ENCODE data around the gene RPL3.

RPL3 gene

GRCh38 chr22:39306456-39307361 lies 12.7 kb downstream of the RPL3 start:
- H2BK120ac ChIP-seq (ENCODE audit: insufficient read depth, low read length, poor library complexity), result no peak overlapping the region
- no peak overlapping the region for H3K14ac ChIP-seq (ENCODE audit: low read length)
- H3K79me1 ChIP-seq (ENCODE audit: low read length), result peaks cover 17% of the 10 kb centered on the region
- peak overlapping the region; percentile 25 for H2BK12ac ChIP-seq (ENCODE audit: low read length)
- H3K36me3 ChIP-seq (ENCODE audit: control insufficient read depth in 1 of 2, insufficient read depth in 2 of 2, low read length in 2 of 2), result peaks cover 3 to 4% of the 10 kb centered on the region in 2 experiments
- no peak overlapping the region for H2AFZ ChIP-seq (ENCODE audit: insufficient read depth, low read length, poor library complexity)
- peak; percentile 81 to 85 for DNase-seq
- peaks cover 7% of the 10 kb centered on the region for H3K9me3 ChIP-seq (ENCODE audit: insufficient read depth, low read depth, low read length)
- no peak overlapping the region for H3K9ac ChIP-seq (ENCODE audit: low read length)
- H2BK5ac ChIP-seq (ENCODE audit: low read depth, low read length, poor library complexity), result no peak overlapping the region
- no peaks in the 10 kb centered on the region for H3K79me2 ChIP-seq (ENCODE audit: control insufficient read depth, insufficient read depth, low read length, poor library complexity)
- H3K4me2 ChIP-seq (ENCODE audit: low read length), result no peak overlapping the region
- no CpG with 5 or more reads among the region's 14 CpGs for WGBS (ENCODE audit: extremely low coverage, insufficient coverage, insufficient read length)
- H3K27ac ChIP-seq (ENCODE audit: low read depth, low read length), result no peak overlapping the region
- no peak overlapping the region for H3K4ac ChIP-seq (ENCODE audit: low read depth, low read length)
- H4K91ac ChIP-seq (ENCODE audit: low read depth, low read length), result peak overlapping the region; percentile 4
- no peak overlapping the region for H3K4me3 ChIP-seq (ENCODE audit: low read depth, low read length)
- no peaks in the 10 kb centered on the region for H3K27me3 ChIP-seq (ENCODE audit: insufficient read depth, low read length)
- H3K18ac ChIP-seq (ENCODE audit: low read length), result no peak overlapping the region
- peaks cover 33 to 38% of the 10 kb centered on the region in 2 experiments for H3K4me1 ChIP-seq (ENCODE audit: control insufficient read depth in 1 of 2, insufficient read depth in 2 of 2, low read length in 2 of 2)
- no peak overlapping the region for H4K8ac ChIP-seq (ENCODE audit: low read depth, low read length)
- H2AK5ac ChIP-seq (ENCODE audit: low read length), result peak overlapping the region; percentile 19
- no peak overlapping the region for H3K23ac ChIP-seq (ENCODE audit: low read length)
- H4K12ac ChIP-seq (ENCODE audit: low read depth, low read length), result no peak overlapping the region

GRCh38 chr22:39303892-39304671 lies 15.3 kb downstream of the RPL3 start:
- H4K12ac ChIP-seq (ENCODE audit: low read depth, low read length), result no peak overlapping the region
- no peak overlapping the region for H2AK5ac ChIP-seq (ENCODE audit: low read length)
- no peak overlapping the region for H2BK5ac ChIP-seq (ENCODE audit: low read depth, low read length, poor library complexity)
- H2BK12ac ChIP-seq (ENCODE audit: low read length), result peak overlapping the region; percentile 44
- peaks cover 24% of the 10 kb centered on the region for H3K79me1 ChIP-seq (ENCODE audit: low read length)
- WGBS (ENCODE audit: extremely low coverage, insufficient coverage, insufficient read length), result no CpG with 5 or more reads among the region's 16 CpGs
- no peak overlapping the region for H2BK120ac ChIP-seq (ENCODE audit: insufficient read depth, low read length, poor library complexity)
- H3K4ac ChIP-seq (ENCODE audit: low read depth, low read length), result no peak overlapping the region
- H3K4me3 ChIP-seq (ENCODE audit: low read depth, low read length), result no peak overlapping the region
- no peak overlapping the region for H3K23ac ChIP-seq (ENCODE audit: low read length)
- no peak overlapping the region for H3K9ac ChIP-seq (ENCODE audit: low read length)
- no peak overlapping the region for H2AFZ ChIP-seq (ENCODE audit: insufficient read depth, low read length, poor library complexity)
- no peak overlapping the region for H3K4me2 ChIP-seq (ENCODE audit: low read length)
- H3K27me3 ChIP-seq (ENCODE audit: insufficient read depth, low read length), result no peaks in the 10 kb centered on the region
- H3K36me3 ChIP-seq (ENCODE audit: control insufficient read depth in 1 of 2, insufficient read depth in 2 of 2, low read length in 2 of 2), result no peaks in the 10 kb centered on the region
- peak overlapping the region; percentile 20 for H4K8ac ChIP-seq (ENCODE audit: low read depth, low read length)
- no peak for DNase-seq
- H4K91ac ChIP-seq (ENCODE audit: low read depth, low read length), result peak overlapping the region; percentile 12
- H3K79me2 ChIP-seq (ENCODE audit: control insufficient read depth, insufficient read depth, low read length, poor library complexity), result peaks cover 2% of the 10 kb centered on the region
- peak overlapping the region; percentile 45 for H3K14ac ChIP-seq (ENCODE audit: low read length)
- H3K27ac ChIP-seq (ENCODE audit: low read depth, low read length), result no peak overlapping the region
- no peak overlapping the region for H3K18ac ChIP-seq (ENCODE audit: low read length)
- H3K9me3 ChIP-seq (ENCODE audit: insufficient read depth, low read depth, low read length), result peaks cover 7% of the 10 kb centered on the region
- peaks cover 39 to 40% of the 10 kb centered on the region in 2 experiments for H3K4me1 ChIP-seq (ENCODE audit: control insufficient read depth in 1 of 2, insufficient read depth in 2 of 2, low read length in 2 of 2)

- H3K4ac ChIP-seq (ENCODE audit: low read depth, low read length), result no peak overlapping the region
- no peak for DNase-seq
- H4K12ac ChIP-seq (ENCODE audit: low read depth, low read length), result no peak overlapping the region
- no peak overlapping the region for H3K4me2 ChIP-seq (ENCODE audit: low read length)
- H3K79me1 ChIP-seq (ENCODE audit: low read length), result peaks cover 17% of the 10 kb centered on the region
- no peak overlapping the region for H3K9ac ChIP-seq (ENCODE audit: low read length)
- H3K23ac ChIP-seq (ENCODE audit: low read length), result no peak overlapping the region
- H3K14ac ChIP-seq (ENCODE audit: low read length), result no peak overlapping the region
- no peak overlapping the region for H3K18ac ChIP-seq (ENCODE audit: low read length)
- H3K36me3 ChIP-seq (ENCODE audit: control insufficient read depth in 1 of 2, insufficient read depth in 2 of 2, low read length in 2 of 2), result no peaks in the 10 kb centered on the region
- H3K9me3 ChIP-seq (ENCODE audit: insufficient read depth, low read depth, low read length), result peaks cover 7% of the 10 kb centered on the region
- WGBS (ENCODE audit: extremely low coverage, insufficient coverage, insufficient read length), result no CpG with 5 or more reads among the region's 11 CpGs
- peaks cover 37 to 39% of the 10 kb centered on the region in 2 experiments for H3K4me1 ChIP-seq (ENCODE audit: control insufficient read depth in 1 of 2, insufficient read depth in 2 of 2, low read length in 2 of 2)
- H4K91ac ChIP-seq (ENCODE audit: low read depth, low read length), result no peak overlapping the region
- no peaks in the 10 kb centered on the region for H3K27me3 ChIP-seq (ENCODE audit: insufficient read depth, low read length)
- H2AK5ac ChIP-seq (ENCODE audit: low read length), result no peak overlapping the region
- H2BK5ac ChIP-seq (ENCODE audit: low read depth, low read length, poor library complexity), result no peak overlapping the region
- H4K8ac ChIP-seq (ENCODE audit: low read depth, low read length), result no peak overlapping the region
- H2BK12ac ChIP-seq (ENCODE audit: low read length), result no peak overlapping the region
- H3K79me2 ChIP-seq (ENCODE audit: control insufficient read depth, insufficient read depth, low read length, poor library complexity), result peaks cover 2% of the 10 kb centered on the region
- H2BK120ac ChIP-seq (ENCODE audit: insufficient read depth, low read length, poor library complexity), result no peak overlapping the region
- no peak overlapping the region for H2AFZ ChIP-seq (ENCODE audit: insufficient read depth, low read length, poor library complexity)
- no peak overlapping the region for H3K4me3 ChIP-seq (ENCODE audit: low read depth, low read length)
- H3K27ac ChIP-seq (ENCODE audit: low read depth, low read length), result no peak overlapping the region
These were observed 16.1 kb downstream of the RPL3 start for GRCh38 chr22:39303358-39303757.

GRCh38 chr22:39302431-39302960 lies 16.9 kb downstream of the RPL3 start:
- Histone ChIP-seq H2BK12ac (ENCODE audit: low read length) (no peak overlapping the region), H3K27ac (ENCODE audit: low read depth, low read length) (no peak overlapping the region), H3K23ac (ENCODE audit: low read length) (no peak overlapping the region), H3K4ac (ENCODE audit: low read depth, low read length) (no peak overlapping the region), H3K9ac (ENCODE audit: low read length) (no peak overlapping the region), H3K79me2 (ENCODE audit: control insufficient read depth, insufficient read depth, low read length, poor library complexity) (peaks cover 2% of the 10 kb centered on the region), H2BK120ac (ENCODE audit: insufficient read depth, low read length, poor library complexity) (no peak overlapping the region), H4K12ac (ENCODE audit: low read depth, low read length) (no peak overlapping the region), H4K8ac (ENCODE audit: low read depth, low read length) (no peak overlapping the region), H3K4me1 (ENCODE audit: control insufficient read depth in 1 of 2, insufficient read depth in 2 of 2, low read length in 2 of 2) (peaks cover 42 to 46% of the 10 kb centered on the region in 2 experiments), H3K4me2 (ENCODE audit: low read length) (no peak overlapping the region), H3K14ac (ENCODE audit: low read length) (no peak overlapping the region), H2AK5ac (ENCODE audit: low read length) (no peak overlapping the region), H3K27me3 (ENCODE audit: insufficient read depth, low read length) (no peaks in the 10 kb centered on the region), H2AFZ (ENCODE audit: insufficient read depth, low read length, poor library complexity) (no peak overlapping the region), H3K36me3 (ENCODE audit: control insufficient read depth in 1 of 2, insufficient read depth in 2 of 2, low read length in 2 of 2) (no peaks in the 10 kb centered on the region), H3K4me3 (ENCODE audit: low read depth, low read length) (no peak overlapping the region), H3K79me1 (ENCODE audit: low read length) (peaks cover 24% of the 10 kb centered on the region), H2BK5ac (ENCODE audit: low read depth, low read length, poor library complexity) (no peak overlapping the region), H4K91ac (ENCODE audit: low read depth, low read length) (no peak overlapping the region), H3K9me3 (ENCODE audit: insufficient read depth, low read depth, low read length) (peaks cover 7% of the 10 kb centered on the region), H3K18ac (ENCODE audit: low read length) (no peak overlapping the region)
- DNase-seq, result no peak
- no CpG with 5 or more reads among the region's 2 CpGs for WGBS (ENCODE audit: extremely low coverage, insufficient coverage, insufficient read length)

All from trophoblast cell (in vitro differentiated cells and primary cell).